ENCODE data around the gene ACSL1. TPM values are rescaled to one million over a fixed set of nuclear protein-coding genes. Genes with fewer than 3 reads are reported as not detected.

Gene ACSL1
- total RNA-seq, 2 donors from 2014 or later, result 110 to 111 TPM

GRCh38 chr4:184826691-184827270, 1.0 kb upstream of the ACSL1 start:
- DNase-seq (ENCODE audit: low spot score), result no peak
- H3K4me1 Mint-ChIP-seq (ENCODE audit: low read depth in 2 of 2), result peaks cover 31 to 33% of the 10 kb centered on the region in 2 donors
- peak overlapping the region; percentile 83 to 86 for H3K27ac Mint-ChIP-seq
- H3K27me3 Mint-ChIP-seq, result peaks cover 7 to 9% of the 10 kb centered on the region in 2 donors
- peaks cover 7% of the 10 kb centered on the region for H3K36me3 Mint-ChIP-seq
- H3K4me3 Mint-ChIP-seq, result peak overlapping the region; percentile 96
- H3K9me3 Mint-ChIP-seq, result no peaks in the 10 kb centered on the region
- peak in 1 of 2 donors; percentile 4 for ATAC-seq

DNA sequence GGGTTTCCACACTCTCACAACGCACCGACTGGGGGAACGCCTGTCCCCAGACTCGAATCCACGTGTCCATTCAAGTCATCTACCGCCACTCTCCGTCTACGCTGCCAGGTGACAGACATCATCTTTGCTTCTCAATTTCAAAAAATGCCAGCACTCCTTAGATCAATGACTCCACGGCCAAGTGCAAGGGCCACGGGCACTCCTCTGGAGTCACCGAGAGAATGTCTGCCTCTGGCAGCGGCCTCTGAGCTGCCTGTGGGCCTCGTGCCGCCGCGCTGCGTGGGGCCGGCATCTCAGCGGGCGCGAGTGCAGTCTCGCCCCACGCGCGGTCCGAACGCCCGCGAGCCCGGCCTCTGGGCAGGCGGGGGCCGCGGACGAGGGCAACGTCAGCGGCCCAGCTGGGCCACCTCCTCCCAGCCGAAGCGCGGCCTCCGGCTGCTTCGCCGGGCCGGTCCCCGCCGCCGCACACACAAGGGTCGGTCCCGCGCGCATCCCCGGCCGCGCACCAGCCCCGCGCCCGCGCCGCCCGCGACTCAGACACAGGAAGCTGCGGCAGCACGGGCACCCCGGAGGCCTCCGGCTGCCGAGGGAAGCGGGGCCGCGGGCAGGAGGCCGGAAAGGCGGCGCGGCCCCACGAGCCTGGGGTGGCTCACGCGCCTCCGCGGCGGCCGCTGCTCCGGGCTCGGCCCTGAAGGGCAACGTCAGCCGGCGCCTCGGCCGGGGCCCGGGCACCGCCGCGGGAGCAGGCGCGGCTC, 450 bp downstream of the ACSL1 start:
- H3K27me3 Mint-ChIP-seq, result peaks cover 3 to 7% of the 10 kb centered on the region in 2 donors
- peak overlapping the region; percentile 96 for H3K4me3 Mint-ChIP-seq
- H3K9me3 Mint-ChIP-seq, result no peaks in the 10 kb centered on the region
- H3K27ac Mint-ChIP-seq, result peak overlapping the region; percentile 79 to 84
- DNase-seq (ENCODE audit: low spot score) (peak; percentile 73), ATAC-seq (peak; percentile 69 to 72)
- H3K36me3 Mint-ChIP-seq, result peaks cover 7% of the 10 kb centered on the region
- peaks cover 31 to 39% of the 10 kb centered on the region in 2 donors for H3K4me1 Mint-ChIP-seq (ENCODE audit: low read depth in 2 of 2)

- Mint-ChIP-seq H3K36me3 (peaks cover 7% of the 10 kb centered on the region), H3K27me3 (peaks cover 0 to 5% of the 10 kb centered on the region in 2 donors), H3K4me1 (ENCODE audit: low read depth in 2 of 2) (peaks cover 33 to 44% of the 10 kb centered on the region in 2 donors), H3K27ac (peak overlapping the region; percentile 79 to 84), H3K4me3 (peak overlapping the region; percentile 96), H3K9me3 (no peaks in the 10 kb centered on the region)
- DNase-seq (ENCODE audit: low spot score) (no peak), ATAC-seq (no peak)
Observed at GRCh38 chr4:184824776-184825084, 1.0 kb downstream of the ACSL1 start.

GRCh38 chr4:184824081-184824775, 1.5 kb downstream of the ACSL1 start:
- Mint-ChIP-seq H3K36me3 (peaks cover 7% of the 10 kb centered on the region), H3K4me1 (ENCODE audit: low read depth in 2 of 2) (peaks cover 38 to 49% of the 10 kb centered on the region in 2 donors), H3K4me3 (peak overlapping the region; percentile 96), H3K27me3 (peaks cover 0 to 5% of the 10 kb centered on the region in 2 donors), H3K27ac (peak overlapping the region; percentile 79 to 84), H3K9me3 (no peaks in the 10 kb centered on the region)
- DNase-seq (ENCODE audit: low spot score), result no peak
- ATAC-seq, result no peak

DNA sequence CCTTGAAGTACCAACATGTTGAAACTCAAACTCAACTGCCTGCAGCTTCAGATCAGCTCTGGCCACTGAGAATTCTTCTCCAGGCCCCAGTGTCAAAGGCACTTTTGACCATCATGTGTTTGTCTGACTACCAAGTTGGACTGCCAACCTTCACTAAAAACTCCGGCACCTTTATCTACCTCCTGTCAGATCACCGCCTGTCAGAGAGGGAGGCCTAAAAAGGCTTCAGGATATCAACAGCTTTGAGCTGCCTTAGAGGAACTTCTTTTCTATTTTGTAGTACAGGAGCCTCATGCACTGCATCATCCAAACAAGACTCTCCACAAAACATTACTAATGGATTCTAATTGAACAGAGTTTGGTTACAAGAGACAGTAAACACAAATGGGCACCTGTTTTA, 2.8 kb downstream of the ACSL1 start:
- Mint-ChIP-seq H3K36me3 (peaks cover 7% of the 10 kb centered on the region), H3K4me3 (peak overlapping the region; percentile 96)

GRCh38 chr4:184822356-184822755, 3.4 kb downstream of the ACSL1 start:
- peaks cover 7% of the 10 kb centered on the region for H3K36me3 Mint-ChIP-seq
- ATAC-seq (no peak), DNase-seq (ENCODE audit: low spot score) (no peak)
- no peak overlapping the region for H3K27ac Mint-ChIP-seq
- H3K4me3 Mint-ChIP-seq, result peak overlapping the region; percentile 96
- H3K9me3 Mint-ChIP-seq, result no peaks in the 10 kb centered on the region
- H3K4me1 Mint-ChIP-seq (ENCODE audit: low read depth in 2 of 2), result peaks cover 45 to 53% of the 10 kb centered on the region in 2 donors
- H3K27me3 Mint-ChIP-seq, result peaks cover 0 to 2% of the 10 kb centered on the region in 2 donors

More for the DNA sequence above, 2.8 kb downstream of the ACSL1 start:
- ATAC-seq (no peak), DNase-seq (ENCODE audit: low spot score) (no peak)
- peaks cover 0 to 5% of the 10 kb centered on the region in 2 donors for H3K27me3 Mint-ChIP-seq
- peaks cover 47 to 57% of the 10 kb centered on the region in 2 donors for H3K4me1 Mint-ChIP-seq (ENCODE audit: low read depth in 2 of 2)
- peak overlapping the region in 1 of 2 donors; percentile 84 for H3K27ac Mint-ChIP-seq
- no peaks in the 10 kb centered on the region for H3K9me3 Mint-ChIP-seq

GRCh38 chr4:184821242-184821641, 4.5 kb downstream of the ACSL1 start:
- DNase-seq (ENCODE audit: low spot score), result no peak
- Mint-ChIP-seq H3K4me1 (ENCODE audit: low read depth in 2 of 2) (peaks cover 35 to 51% of the 10 kb centered on the region in 2 donors), H3K27me3 (no peaks in the 10 kb centered on the region), H3K27ac (no peak overlapping the region), H3K36me3 (peaks cover 7% of the 10 kb centered on the region), H3K4me3 (peak overlapping the region; percentile 47), H3K9me3 (no peaks in the 10 kb centered on the region)
- no peak for ATAC-seq

DNA sequence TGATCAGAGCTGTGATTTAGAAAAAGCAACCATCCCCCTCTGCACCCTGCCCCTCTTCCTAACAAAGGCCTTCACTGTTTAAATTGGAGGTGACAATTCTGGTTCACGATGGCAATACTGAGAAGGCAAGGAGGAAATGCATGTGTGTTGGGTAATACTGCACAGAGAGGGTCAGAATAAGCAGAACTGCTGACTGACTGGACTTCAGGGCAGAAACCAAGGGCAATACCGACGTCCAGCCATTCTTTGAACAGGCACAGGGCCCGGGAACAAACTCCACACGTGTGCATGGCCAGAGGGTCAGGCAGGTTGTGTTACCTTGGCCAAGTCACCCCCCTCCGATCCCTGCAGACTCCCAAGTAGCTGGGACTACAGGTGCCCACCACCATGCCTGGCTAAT, 6.0 kb downstream of the ACSL1 start:
- no peaks in the 10 kb centered on the region for H3K27me3 Mint-ChIP-seq
- peaks cover 5% of the 10 kb centered on the region for H3K36me3 Mint-ChIP-seq
- no peaks in the 10 kb centered on the region for H3K9me3 Mint-ChIP-seq
- no peak overlapping the region for H3K4me3 Mint-ChIP-seq
- peak overlapping the region in 1 of 2 donors; percentile 59 for H3K27ac Mint-ChIP-seq
- DNase-seq (ENCODE audit: low spot score) (no peak), ATAC-seq (no peak)
- peaks cover 45 to 61% of the 10 kb centered on the region in 2 donors for H3K4me1 Mint-ChIP-seq (ENCODE audit: low read depth in 2 of 2)

DNA sequence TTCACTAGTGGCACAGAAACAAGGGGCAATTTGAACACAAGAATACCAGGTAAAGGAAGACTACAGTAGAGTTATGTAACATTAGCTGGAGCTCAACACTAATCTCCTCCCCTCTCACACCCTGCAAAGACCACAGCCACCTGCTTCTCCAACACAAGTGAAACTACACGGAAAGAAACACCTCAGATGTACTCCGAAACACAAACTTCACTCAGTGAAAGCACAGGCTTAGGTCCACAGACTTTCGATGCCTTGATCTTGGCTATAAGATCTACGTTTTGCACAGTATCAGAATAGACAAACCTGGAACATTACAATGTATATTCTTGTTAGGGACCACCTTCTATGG, 7.6 kb downstream of the ACSL1 start:
- Mint-ChIP-seq H3K4me3 (no peak overlapping the region), H3K36me3 (no peaks in the 10 kb centered on the region), H3K27me3 (no peaks in the 10 kb centered on the region), H3K9me3 (no peaks in the 10 kb centered on the region), H3K27ac (no peak overlapping the region), H3K4me1 (ENCODE audit: low read depth in 2 of 2) (peaks cover 45 to 58% of the 10 kb centered on the region in 2 donors)
- ATAC-seq, result peak in 1 of 2 donors; percentile 35
- DNase-seq (ENCODE audit: low spot score), result no peak

GRCh38 chr4:184817494-184818215, 8.1 kb downstream of the ACSL1 start:
- DNase-seq (ENCODE audit: low spot score), result no peak
- H3K4me1 Mint-ChIP-seq (ENCODE audit: low read depth in 2 of 2), result peaks cover 50 to 64% of the 10 kb centered on the region in 2 donors
- no peaks in the 10 kb centered on the region for H3K27me3 Mint-ChIP-seq
- no peaks in the 10 kb centered on the region for H3K9me3 Mint-ChIP-seq
- H3K27ac Mint-ChIP-seq, result no peak overlapping the region
- no peak for ATAC-seq
- no peaks in the 10 kb centered on the region for H3K36me3 Mint-ChIP-seq
- H3K4me3 Mint-ChIP-seq, result no peak overlapping the region

GRCh38 chr4:184816962-184817361, 8.8 kb downstream of the ACSL1 start:
- ATAC-seq (no peak), DNase-seq (ENCODE audit: low spot score) (no peak)
- Mint-ChIP-seq H3K4me1 (ENCODE audit: low read depth in 2 of 2) (peaks cover 54 to 70% of the 10 kb centered on the region in 2 donors), H3K27me3 (no peaks in the 10 kb centered on the region), H3K36me3 (no peaks in the 10 kb centered on the region), H3K27ac (no peak overlapping the region), H3K4me3 (no peak overlapping the region), H3K9me3 (no peaks in the 10 kb centered on the region)

- Mint-ChIP-seq H3K4me1 (ENCODE audit: low read depth in 2 of 2) (peaks cover 64 to 69% of the 10 kb centered on the region in 2 donors), H3K36me3 (peaks cover 3% of the 10 kb centered on the region), H3K27ac (peak overlapping the region; percentile 33 to 65), H3K4me3 (peak overlapping the region; percentile 65), H3K27me3 (no peaks in the 10 kb centered on the region), H3K9me3 (no peaks in the 10 kb centered on the region)
- DNase-seq (ENCODE audit: low spot score) (no peak), ATAC-seq (peak; percentile 48 to 71)
Observed at GRCh38 chr4:184815046-184815877, 10.5 kb downstream of the ACSL1 start.

- ATAC-seq (no peak), DNase-seq (ENCODE audit: low spot score) (no peak)
- peaks cover 4% of the 10 kb centered on the region for H3K36me3 Mint-ChIP-seq
- H3K27ac Mint-ChIP-seq, result peak overlapping the region; percentile 33 to 65
- H3K27me3 Mint-ChIP-seq, result no peaks in the 10 kb centered on the region
- H3K9me3 Mint-ChIP-seq, result no peaks in the 10 kb centered on the region
- peak overlapping the region; percentile 50 for H3K4me3 Mint-ChIP-seq
- peaks cover 62 to 66% of the 10 kb centered on the region in 2 donors for H3K4me1 Mint-ChIP-seq (ENCODE audit: low read depth in 2 of 2)
Observed at GRCh38 chr4:184814686-184815045, 11.1 kb downstream of the ACSL1 start.
